OCI-LY1 (cell line): Measurements from ENCODE around the gene CHMP1A.

Experiments used
- EZH2 ChIP-seq: fragments of 200-600 bp; sonication (generic), shearing (Covaris generic); IDR thresholded peaks from 2 replicates; pipeline ENCODE4 v1.8.0; 2017; ENCODE audit warnings: borderline replicate concordance, mixed run types, mild to moderate bottlenecking, antibody characterized with exemption, low read length, moderate library complexity, mixed read lengths
- TF ChIP-seq, protein P1 (sequence below): fragments of 200-600 bp; sonication (generic), shearing (Covaris generic); IDR thresholded peaks from 2 replicates; pipeline ENCODE4 v1.5.1; 2017; ENCODE audit warnings: mild to moderate bottlenecking, antibody characterized with exemption, low read length, moderate library complexity, mixed read lengths

DNA sequence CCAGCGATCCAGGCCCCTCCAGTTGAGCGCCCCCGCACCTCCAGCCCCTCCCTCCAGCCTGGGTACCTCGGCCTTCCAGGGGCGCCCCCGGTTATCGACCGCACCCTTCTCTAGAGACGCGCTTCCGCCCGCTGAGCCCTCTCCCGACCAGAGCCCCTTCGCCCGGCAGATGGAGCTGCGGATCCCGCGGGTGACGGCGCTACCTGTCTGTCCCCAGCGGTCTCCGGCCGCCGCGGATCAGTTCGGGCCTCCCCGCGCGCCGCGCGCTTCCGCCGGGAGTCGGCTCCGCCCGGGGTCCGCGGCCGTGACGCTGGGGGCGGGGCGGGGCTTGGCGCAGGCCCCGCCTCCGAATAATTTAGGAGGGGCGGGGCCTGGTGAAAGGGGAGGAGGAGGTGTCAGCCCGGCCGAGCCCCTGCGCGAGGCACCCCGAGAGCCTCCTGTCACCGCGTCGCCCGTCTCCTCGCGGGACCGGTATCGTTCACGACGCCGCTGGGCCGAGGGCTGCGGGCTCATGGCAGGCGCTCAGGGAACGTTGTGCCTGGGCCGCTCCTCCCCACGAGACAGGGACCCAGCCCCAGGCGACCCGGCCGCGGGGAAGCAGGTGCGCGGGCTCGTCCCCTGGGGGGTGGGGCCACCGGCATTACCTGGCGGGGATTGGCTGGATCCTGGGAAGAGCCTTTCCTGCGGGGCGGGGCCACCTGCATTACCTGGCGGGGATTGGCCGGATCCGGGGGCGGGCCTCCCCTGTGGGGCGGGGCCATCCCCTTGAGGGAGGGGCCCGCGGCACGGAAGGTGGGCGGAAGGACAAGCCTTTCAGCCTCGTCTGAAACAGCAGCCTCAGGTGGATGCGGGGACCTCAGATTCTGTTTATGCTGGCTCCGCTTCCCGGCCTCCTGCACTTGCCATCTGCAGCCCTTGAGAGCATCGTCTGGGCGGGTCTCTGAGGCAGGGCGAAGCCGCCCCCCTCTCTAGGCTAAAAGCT, 44.2 kb upstream of the CHMP1A start, which contains the start of gene SPATA2L:
- TF ChIP-seq, protein P1, sequence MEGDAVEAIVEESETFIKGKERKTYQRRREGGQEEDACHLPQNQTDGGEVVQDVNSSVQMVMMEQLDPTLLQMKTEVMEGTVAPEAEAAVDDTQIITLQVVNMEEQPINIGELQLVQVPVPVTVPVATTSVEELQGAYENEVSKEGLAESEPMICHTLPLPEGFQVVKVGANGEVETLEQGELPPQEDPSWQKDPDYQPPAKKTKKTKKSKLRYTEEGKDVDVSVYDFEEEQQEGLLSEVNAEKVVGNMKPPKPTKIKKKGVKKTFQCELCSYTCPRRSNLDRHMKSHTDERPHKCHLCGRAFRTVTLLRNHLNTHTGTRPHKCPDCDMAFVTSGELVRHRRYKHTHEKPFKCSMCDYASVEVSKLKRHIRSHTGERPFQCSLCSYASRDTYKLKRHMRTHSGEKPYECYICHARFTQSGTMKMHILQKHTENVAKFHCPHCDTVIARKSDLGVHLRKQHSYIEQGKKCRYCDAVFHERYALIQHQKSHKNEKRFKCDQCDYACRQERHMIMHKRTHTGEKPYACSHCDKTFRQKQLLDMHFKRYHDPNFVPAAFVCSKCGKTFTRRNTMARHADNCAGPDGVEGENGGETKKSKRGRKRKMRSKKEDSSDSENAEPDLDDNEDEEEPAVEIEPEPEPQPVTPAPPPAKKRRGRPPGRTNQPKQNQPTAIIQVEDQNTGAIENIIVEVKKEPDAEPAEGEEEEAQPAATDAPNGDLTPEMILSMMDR = no peak
- TF ChIP-seq EZH2 = no peak
